HepG2 (cell line): ENCODE measurements around the gene NFE2L2. TPM values are rescaled to one million over a fixed set of nuclear protein-coding genes. Genes with fewer than 3 reads are reported as not detected.

ENCODE experiments used
- ATAC-seq: fragments of 200-7000 bp; cut with Tn5 transposase; 3 replicates; pipeline ENCODE4 v1.9.1; 2020; ENCODE audit warnings: mild to moderate bottlenecking, moderate library complexity
- BruUV-seq: library from RNA; stranded (reverse); fragments of 400-500 nt; replicated peaks from 2 replicates; lab custom pipeline; 2021; lab: Mats Ljungman, UMichigan
- CTCF ChIA-PET: fragments of 300-600 bp; formaldehyde crosslinking; extraction: SDS; loops from one replicate; lab custom pipeline; 2021; ENCODE audit warnings: low total read pairs, inconsistent platforms, low intra/inter-chr PET ratio; lab: Yijun Ruan, JAX
- POLR2A ChIA-PET: fragments of 350-600 bp; sonication (Branson Sonifier 250); formaldehyde crosslinking; loops from one replicate; lab custom pipeline; 2020; ENCODE audit warnings: antibody characterized with exemption, inconsistent platforms; lab: Yijun Ruan, JAX
- DNase-seq: peaks from one replicate; pipeline ENCODE4 v3.0.0-alpha.2; 2015; ENCODE audit warnings: low spot score
- FAIRE-seq: peaks from 3 replicates; lab custom pipeline; 2011; peaks lifted over from hg19 to GRCh38; lab: Jason Lieb, UNC
- H2AFZ ChIP-seq: one replicate; pipeline ENCODE4 v1.6.1; 2011; ENCODE audit warnings: low read length, inconsistent platforms
- H3K27ac ChIP-seq: fragments of 300-600 bp; 3 replicates; pipeline ENCODE4 v1.8.0; 2011; ENCODE audit warnings: mixed run types, mild to moderate bottlenecking, mixed read lengths, low read length, inconsistent platforms; ENCODE audit not compliant: insufficient read depth; ENCODE audit errors: extremely low read length
- H3K27me3 ChIP-seq, 2 experiments: fragments of 200-600 bp in 1 of 2; 2 replicates in 1 of 2; 3 replicates in 1 of 2; pipeline versions ENCODE4 v1.6.0 to v1.8.0; 2011; ENCODE audit warnings: low read length in 2 of 2, mild to moderate bottlenecking in 2 of 2, moderate library complexity in 2 of 2, inconsistent platforms in 1 of 2; ENCODE audit not compliant: insufficient read depth in 2 of 2, control insufficient read depth in 1 of 2
- H3K36me3 ChIP-seq, 2 experiments: fragments of 200-600 bp in 1 of 2; replicated peaks in 1 of 2; 2 replicates in 1 of 2; 3 replicates in 1 of 2; pipeline versions ENCODE4 v1.5.1 to v1.8.0; 2011; ENCODE audit warnings: low read length in 2 of 2, inconsistent platforms in 1 of 2; ENCODE audit not compliant: insufficient read depth in 2 of 2, control insufficient read depth in 1 of 2
- H3K4me1 ChIP-seq: 2 replicates; pipeline ENCODE4 v1.5.1; 2012; ENCODE audit warnings: low read length, inconsistent platforms; ENCODE audit not compliant: insufficient read depth
- H3K4me2 ChIP-seq: 2 replicates; pipeline ENCODE4 v1.6.0; 2011; ENCODE audit warnings: low read depth, low read length, inconsistent platforms
- H3K4me3 ChIP-seq, 3 experiments: fragments of 200-600 bp in 1 of 3; sonication (generic), shearing (Covaris generic) in 1 of 3; replicated peaks in 1 of 3; 2 replicates each; pipeline ENCODE4 v1.5.1; 2011 to 2016; ENCODE audit warnings: low read length in 3 of 3, inconsistent platforms in 2 of 3, low read depth in 2 of 3, mild to moderate bottlenecking in 2 of 3, control low read depth in 1 of 3, mixed read lengths in 1 of 3; ENCODE audit not compliant: insufficient read depth in 1 of 3
- H3K79me2 ChIP-seq: one replicate; pipeline ENCODE4 v1.6.1; 2011; ENCODE audit warnings: low read length, inconsistent platforms; ENCODE audit not compliant: insufficient read depth
- H3K9ac ChIP-seq: 2 replicates; pipeline ENCODE4 v1.6.0; 2011; ENCODE audit warnings: mild to moderate bottlenecking, low read depth, low read length, inconsistent platforms; ENCODE audit not compliant: insufficient read depth
- H3K9me3 ChIP-seq: 2 replicates; pipeline ENCODE4 v1.5.1; 2012; ENCODE audit warnings: mild to moderate bottlenecking, low read length
- H4K20me1 ChIP-seq: 2 replicates; pipeline ENCODE4 v1.6.0; 2011; ENCODE audit warnings: inconsistent platforms, mild to moderate bottlenecking, low read length, moderate library complexity; ENCODE audit not compliant: insufficient read depth
- HMGXB3 ChIP-seq: sonication (generic); formaldehyde crosslinking; IDR thresholded peaks from 2 replicates; pipeline ENCODE4 v1.4.0; 2020; ENCODE audit warnings: missing genetic modification reagents, borderline replicate concordance
- MAFK ChIP-seq, 2 experiments: IDR thresholded peaks in 1 of 2; conservative IDR thresholded peaks in 1 of 2; 2 replicates each; pipeline ENCODE4 v1.6.1; 2011; ENCODE audit warnings: improper control_type of control experiment in 2 of 2, low read length in 2 of 2
- SNAPC4 ChIP-seq: sonication (generic); formaldehyde crosslinking; IDR thresholded peaks from 2 replicates; pipeline ENCODE4 v1.4.0; 2020; ENCODE audit warnings: mild to moderate bottlenecking, missing genetic modification reagents
- TAF1 ChIP-seq: sonication (generic); formaldehyde crosslinking; IDR thresholded peaks from 2 replicates; pipeline ENCODE4 v1.4.0; 2020; ENCODE audit warnings: missing genetic modification reagents
- ZFP36 ChIP-seq: fragments of 150-350 bp; IDR thresholded peaks from 2 replicates; pipeline ENCODE4 v1.6.1; 2018; ENCODE audit warnings: borderline replicate concordance, low read length, low read depth; ENCODE audit not compliant: partially characterized antibody
- ZNF331 ChIP-seq: sonication (generic); formaldehyde crosslinking; IDR thresholded peaks from 2 replicates; pipeline ENCODE4 v1.4.0; 2020; ENCODE audit warnings: missing genetic modification reagents
- WGBS: methylation state at CpG from one replicate; pipeline ENCODE4 v1.1.6; 2017; ENCODE audit warnings: low lambda C conversion rate; 5-methylcytosine and 5-hydroxymethylcytosine counted together
- in situ Hi-C: cut with HindIII; loops from 2 replicates; pipeline ENCODE4 v1.10.0; 2017; ENCODE audit warnings: low pct_unique_long_range_greater_than_20kb; ENCODE audit not compliant: extremely low pct_ligation_motif_present
- intact Hi-C: fragments of 100-400 bp; cut with micrococcal nuclease; formaldehyde crosslinking; loops from one replicate; pipeline ENCODE4 v1.10.0; 2022; ENCODE audit not compliant: unreplicated experiment
- polyA plus RNA-seq, 8 experiments: library from polyadenylated mRNA; depleted of rRNA in 3 of 8; stranded (reverse) in 7 of 8; unstranded in 1 of 8; fragments of >200 nt; fragmentation: Illumina TruSeq in 4 of 8; extraction: Trizol in 4 of 8; gene quantifications; 2 replicates each; pipeline versions ENCODE4 v1.2.1 to v1.2.3, GENCODE V29; 2011 to 2016; ENCODE audit warnings: low read depth in 4 of 8, missing spikeins in 1 of 8, mixed read lengths in 1 of 8; ENCODE audit not compliant: insufficient read depth in 1 of 8
- total RNA-seq, 5 experiments: library from RNA; depleted of rRNA; stranded (reverse); fragments of >200 nt; fragmentation: Illumina TruSeq; extraction: Trizol; gene quantifications; 2 replicates each; pipeline ENCODE4 v1.2.3, GENCODE V29; 2016; ENCODE audit warnings: low read depth in 1 of 5

The NFE2L2 gene
- total and polyA plus RNA-seq, 2 of the 13 experiments (the other 11 are each of a cell fraction or from before 2014, with no cell fraction given) = 84.6 to 215 TPM

- TF ChIP-seq MAFK (conservative IDR thresholded peaks at IDR 0.05 in 1 of 2, IDR thresholded peaks at IDR 0.05 in 1 of 2; ENCODE audit: low read length in 2 of 2) = no peak
Measured at GRCh38 chr2:177264209-177264692, 276 bp downstream of the NFE2L2 start (continued).

GRCh38 chr2:177263451-177264208 lies 897 bp downstream of the NFE2L2 start:
- Histone ChIP-seq H3K27me3 (no peaks in the 10 kb centered on the region; a peak in 1 of 5 replicates), H3K9me3 (no peaks in the 10 kb centered on the region), H4K20me1 (peaks cover 45% of the 10 kb centered on the region), H3K4me3 (peak overlapping the region; percentile 94 to 99 (median 98)), H3K27ac (peak overlapping the region; percentile 100), H3K36me3 (peaks cover 0 to 6% of the 10 kb centered on the region in 2 experiments; a peak in 2 of 5 replicates), H3K79me2 (peaks cover 59% of the 10 kb centered on the region), H2AFZ (no peak overlapping the region), H3K9ac (peak overlapping the region; percentile 100), H3K4me2 (peak overlapping the region; percentile 100), H3K4me1 (peaks cover 66% of the 10 kb centered on the region)
- in situ Hi-C loops = loop anchor here (5.0 kb wide), 4 partner anchors 51 to 129 kb away; partner anchors contain the start of genes AGPS and HNRNPA3
- under 1% methylated on average over 53 of the region's 81 CpGs for WGBS
- BruUV-seq = TSS peak; percentile 65
- ChIA-PET POLR2A (interaction anchor here (0.6 to 5.3 kb wide), 34 partner anchors 10 to 1657 kb away, joined by 3 to 96 read pairs (median 7); partner anchors contain the start of genes HNRNPA3, PJVK and PRKRA), CTCF (interaction anchor here (0.9 to 3.5 kb wide), 6 partner anchors 9 to 153 kb away, joined by 5 to 24 read pairs (median 10); no protein-coding TSS in a partner anchor)
- ATAC-seq (peak; percentile 61), DNase-seq (peak; percentile 96), FAIRE-seq (peak; percentile 30)
- intact Hi-C loops = loop anchor here (1.0 to 5.0 kb wide), 6 partner anchors 34 to 154 kb away; no protein-coding TSS in a partner anchor
- TF ChIP-seq ZNF331 (CRISPR knock-in tag) = peak; percentile 96
- TF ChIP-seq HMGXB3 (CRISPR knock-in tag) = peak; percentile 88; the same call in 1 of the 2 replicates
- TF ChIP-seq SNAPC4 (CRISPR knock-in tag) = peak; percentile 81
- no peak for TF ChIP-seq ZFP36
- TF ChIP-seq TAF1 (CRISPR knock-in tag) = peak; percentile 92
